CD4-positive, alpha-beta T cell (primary cell): Measurements from ENCODE around the gene CLDN10. TPM values are rescaled to one million over a fixed set of nuclear protein-coding genes. Genes with fewer than 3 reads are reported as not detected.

Experiments
- ATAC-seq: fragments of 200-7000 bp; cut with Tn5 transposase; one replicate; pipeline ENCODE4 v1.10.0; 2022; ENCODE audit warnings: mild to moderate bottlenecking; ENCODE audit not compliant: poor library complexity
- CTCF ChIA-PET: fragments of 350-600 bp; sonication (Branson Sonifier 250); formaldehyde crosslinking; loops from one replicate; lab custom pipeline; 2021; ENCODE audit warnings: antibody characterized with exemption, inconsistent platforms; lab: Charles Lee
- POLR2A ChIA-PET: fragments of 350-600 bp; sonication (Branson Sonifier 250); formaldehyde crosslinking; loops from one replicate; lab custom pipeline; 2021; ENCODE audit warnings: antibody characterized with exemption, inconsistent platforms; lab: Charles Lee
- DNase-seq, 14 experiments: peaks; one replicate each; pipeline ENCODE4 v3.0.0-alpha.2; 2013 to 2020; ENCODE audit warnings: mixed read lengths in 2 of 14
- H3K27ac ChIP-seq, 2 donors: one replicate each; pipeline versions ENCODE4 v1.5.1 to v1.7.0; 2013; ENCODE audit warnings: low read length in 2 of 2, low read depth in 1 of 2, mild to moderate bottlenecking in 1 of 2
- H3K27me3 ChIP-seq, 2 experiments: 1 replicate in 1 of 2; 2 replicates in 1 of 2; pipeline versions ENCODE4 v1.6.1 to v1.7.0; 2013; ENCODE audit warnings: low read length in 2 of 2, control low read depth in 1 of 2, mild to moderate bottlenecking in 1 of 2, moderate library complexity in 1 of 2; ENCODE audit not compliant: insufficient read depth in 2 of 2, control insufficient read depth in 1 of 2
- H3K36me3 ChIP-seq: one replicate; pipeline ENCODE4 v1.6.1; 2013; ENCODE audit warnings: low read length, control low read depth; ENCODE audit not compliant: insufficient read depth
- H3K4me1 ChIP-seq: one replicate; pipeline ENCODE4 v1.6.1; 2013; ENCODE audit warnings: low read length, control low read depth; ENCODE audit not compliant: insufficient read depth
- H3K4me3 ChIP-seq: one replicate; pipeline ENCODE4 v1.5.1; 2013; ENCODE audit warnings: mild to moderate bottlenecking, low read length, moderate library complexity
- H3K9me3 ChIP-seq, 2 experiments: 1 replicate in 1 of 2; 2 replicates in 1 of 2; pipeline versions ENCODE4 v1.6.1 to v1.7.0; 2013; ENCODE audit warnings: low read length in 2 of 2, mild to moderate bottlenecking in 2 of 2, control low read depth in 1 of 2, moderate library complexity in 1 of 2; ENCODE audit not compliant: control insufficient read depth in 1 of 2, insufficient read depth in 1 of 2
- H3K27ac Mint-ChIP-seq: one replicate; pipeline ENCODE4 v1.8.0; 2020; ENCODE audit warnings: mixed read lengths
- H3K27me3 Mint-ChIP-seq: one replicate; pipeline ENCODE4 v1.8.0; 2021; ENCODE audit warnings: mixed read lengths
- H3K36me3 Mint-ChIP-seq: one replicate; pipeline ENCODE4 v1.8.0; 2021; ENCODE audit warnings: low read depth, mixed read lengths
- H3K4me1 Mint-ChIP-seq: one replicate; pipeline ENCODE4 v1.8.0; 2021; ENCODE audit warnings: low read depth, mixed read lengths
- H3K4me3 Mint-ChIP-seq: one replicate; pipeline ENCODE4 v1.8.0; 2020; ENCODE audit warnings: mild to moderate bottlenecking, mixed read lengths
- H3K9me3 Mint-ChIP-seq: one replicate; pipeline ENCODE4 v1.8.0; 2020; ENCODE audit warnings: mixed read lengths
- CTCF ChIP-seq: fragments of 200-600 bp; IDR thresholded peaks from one replicate; pipeline ENCODE4 v1.8.0; 2022; ENCODE audit warnings: antibody characterized with exemption, mild to moderate bottlenecking
- intact Hi-C, 2 experiments: fragments of 100-400 bp; cut with DNase I in 1 of 2; cut with micrococcal nuclease in 1 of 2; formaldehyde crosslinking; loops; one replicate each; pipeline versions ENCODE4 v1.15.1 to v1.9.0; 2023 to 2025; cut with DNase I, micrococcal nuclease
- total RNA-seq, 174 experiments: library from RNA in 2 of 174; stranded (reverse) in 2 of 174; gene quantifications; one replicate each; pipeline ENCODE4 v1.2.3 and lab custom pipeline; 2021 to 2026

CLDN10 gene
- total RNA-seq, 2 experiments from 2014 or later, result not detected

GRCh38 chr13:95608640-95609323 is 56.3 kb downstream of the CLDN10 start:
- POLR2A ChIA-PET, result no interaction called here
- Histone ChIP-seq H3K4me3 (no peak overlapping the region), H3K4me1 (no peaks in the 10 kb centered on the region), H3K27ac (no peak overlapping the region), H3K36me3 (no peaks in the 10 kb centered on the region), H3K27me3 (peaks cover 3 to 15% of the 10 kb centered on the region in 2 experiments), H3K9me3 (no peaks in the 10 kb centered on the region)
- TF ChIP-seq CTCF, result no peak
- H3K27me3 Mint-ChIP-seq, result no peaks in the 10 kb centered on the region
- DNase-seq (no peak), ATAC-seq (no peak)
- H3K36me3 Mint-ChIP-seq, result no peaks in the 10 kb centered on the region
- CTCF ChIA-PET, result interaction anchor here (0.9 to 1.2 kb wide), 3 partner anchors 11 to 31 kb away, joined by 3 to 4 read pairs (median 3); no protein-coding TSS in a partner anchor
- no peak overlapping the region for H3K27ac Mint-ChIP-seq
- intact Hi-C loops, result no loop called here
- H3K4me1 Mint-ChIP-seq, result no peaks in the 10 kb centered on the region
- H3K9me3 Mint-ChIP-seq, result no peaks in the 10 kb centered on the region
- no peak overlapping the region for H3K4me3 Mint-ChIP-seq

- intact Hi-C loops, result no loop called here
- CTCF ChIA-PET, result interaction anchor here (1.1 kb wide), 1 partner anchor 217 kb away, joined by 3 read pairs; no protein-coding TSS in a partner anchor
- no peaks in the 10 kb centered on the region for H3K4me1 ChIP-seq
These were observed 62.2 kb downstream of the CLDN10 start for GRCh38 chr13:95614641-95615245.

GRCh38 chr13:95615539-95615938 is 63.0 kb downstream of the CLDN10 start:
- Mint-ChIP-seq H3K36me3 (no peaks in the 10 kb centered on the region), H3K27me3 (peaks cover 5% of the 10 kb centered on the region), H3K4me1 (no peaks in the 10 kb centered on the region), H3K4me3 (no peak overlapping the region), H3K27ac (no peak overlapping the region), H3K9me3 (no peaks in the 10 kb centered on the region)
- DNase-seq (no peak), ATAC-seq (no peak)
- ChIA-PET CTCF (interaction anchor here (1.1 kb wide), 1 partner anchor 217 kb away, joined by 3 read pairs; no protein-coding TSS in a partner anchor), POLR2A (no interaction called here)
- Histone ChIP-seq H3K27me3 (peaks cover 3 to 11% of the 10 kb centered on the region in 2 experiments), H3K36me3 (no peaks in the 10 kb centered on the region), H3K9me3 (no peaks in the 10 kb centered on the region), H3K4me1 (no peaks in the 10 kb centered on the region), H3K4me3 (no peak overlapping the region), H3K27ac (no peak overlapping the region)
- no peak for TF ChIP-seq CTCF
- intact Hi-C loops, result no loop called here

More at GRCh38 chr13:95614641-95615245, 62.2 kb downstream of the CLDN10 start:
- no peak for TF ChIP-seq CTCF
- Histone ChIP-seq H3K9me3 (no peaks in the 10 kb centered on the region), H3K27me3 (peaks cover 3 to 11% of the 10 kb centered on the region in 2 experiments), H3K27ac (no peak overlapping the region), H3K36me3 (no peaks in the 10 kb centered on the region), H3K4me3 (no peak overlapping the region)
- H3K4me3 Mint-ChIP-seq, result no peak overlapping the region
- H3K36me3 Mint-ChIP-seq, result no peaks in the 10 kb centered on the region
- no peak overlapping the region for H3K27ac Mint-ChIP-seq
- H3K9me3 Mint-ChIP-seq, result no peaks in the 10 kb centered on the region
- H3K4me1 Mint-ChIP-seq, result no peaks in the 10 kb centered on the region
- H3K27me3 Mint-ChIP-seq, result peaks cover 5% of the 10 kb centered on the region
- no peak for DNase-seq
- no peak for ATAC-seq
- POLR2A ChIA-PET, result no interaction called here
